A549 (cell line): ENCODE measurements around the gene MCFD2.

Experiments used
- CBX8 ChIP-seq: fragments of 200-600 bp; sonication (generic); IDR thresholded peaks from 2 replicates; pipeline ENCODE4 v1.6.1; 2016
- CTCF ChIP-seq: fragments of >200 bp; sonication (Bioruptor Twin); formaldehyde crosslinking; IDR thresholded peaks from 3 replicates; pipeline ENCODE4 v1.5.1; 2016
- ESRRA ChIP-seq: fragments of 150-350 bp; IDR thresholded peaks from 2 replicates; pipeline ENCODE4 v1.6.1; 2014; ENCODE audit warnings: mild to moderate bottlenecking, low read length, borderline replicate concordance
- KDM5A ChIP-seq: fragments of 200-600 bp; sonication (generic); IDR thresholded peaks from 2 replicates; pipeline ENCODE4 v1.6.1; 2016; ENCODE audit warnings: antibody characterized with exemption, mild to moderate bottlenecking
- POLR2A ChIP-seq: IDR thresholded peaks from 2 replicates; pipeline ENCODE4 v1.6.1; 2012; ENCODE audit warnings: mild to moderate bottlenecking, low read length
- RAD21 ChIP-seq, 2 experiments: fragments of >200 bp in 1 of 2; sonication (Bioruptor Twin) in 1 of 2; formaldehyde crosslinking in 1 of 2; IDR thresholded peaks in 1 of 2; conservative IDR thresholded peaks in 1 of 2; 2 replicates in 1 of 2; 3 replicates in 1 of 2; pipeline ENCODE4 v1.6.1; 2012 to 2018; ENCODE audit warnings: inconsistent platforms in 1 of 2
- USF2 ChIP-seq: fragments of 450-650 bp; IDR thresholded peaks from 2 replicates; pipeline ENCODE4 v1.6.1; 2014; ENCODE audit warnings: antibody characterized with exemption
- ZFP36 ChIP-seq: fragments of 450-650 bp; IDR thresholded peaks from 2 replicates; pipeline ENCODE4 v1.6.1; 2014; ENCODE audit warnings: borderline replicate concordance; ENCODE audit not compliant: partially characterized antibody

GRCh38 chr2:46891956-46892553 lies 23.6 kb downstream of the MCFD2 start:
- TF ChIP-seq CTCF = no peak
- TF ChIP-seq ZFP36 = no peak
- TF ChIP-seq RAD21 (conservative IDR thresholded peaks at IDR 0.05 in 1 of 2, IDR thresholded peaks at IDR 0.05 in 1 of 2) = no peak
- TF ChIP-seq KDM5A = no peak
- no peak for TF ChIP-seq CBX8
- no peak for TF ChIP-seq USF2
- no peak for TF ChIP-seq ESRRA
- no peak for TF ChIP-seq POLR2A
